ENCODE measurements around the gene GAD1. TPM values are rescaled to one million over a fixed set of nuclear protein-coding genes. Genes with fewer than 3 reads are reported as not detected.

Gene GAD1
- total RNA-seq, 1 experiment from 2014 or later, result 7.7 TPM

- peaks cover 5% of the 10 kb centered on the region; the same call in 1 of the 2 replicates for H3K4me1 ChIP-seq (ENCODE audit: low read length)
- no peak overlapping the region for H3K9ac ChIP-seq (ENCODE audit: low read length)
- no peak overlapping the region for H3K4me3 ChIP-seq (ENCODE audit: low read length)
- DNase-seq, result no peak
- H3K9me3 ChIP-seq (ENCODE audit: low read length), result no peaks in the 10 kb centered on the region
- H3K27ac ChIP-seq (ENCODE audit: low read length), result no peak overlapping the region
- H4K20me1 ChIP-seq (ENCODE audit: insufficient read depth, low read depth, low read length), result no peaks in the 10 kb centered on the region
- H3K9me2 ChIP-seq (replicated peaks; ENCODE audit: insufficient read depth, low read length), result no peaks in the 10 kb centered on the region
- H3K27me3 ChIP-seq (ENCODE audit: low read length), result no peaks in the 10 kb centered on the region
- no peak overlapping the region for H2AFZ ChIP-seq (ENCODE audit: low read length)
- no peaks in the 10 kb centered on the region for H3K79me2 ChIP-seq (ENCODE audit: low read length)
- H3K4me2 ChIP-seq (ENCODE audit: low read depth, low read length, poor library complexity, severe bottlenecking), result no peak overlapping the region
- no peaks in the 10 kb centered on the region for H3K36me3 ChIP-seq (ENCODE audit: insufficient read depth, low read length)
These were observed 34.0 kb upstream of the GAD1 start for GRCh38 chr2:170782673-170783072.

GRCh38 chr2:170783549-170783948 is 33.1 kb upstream of the GAD1 start:
- Histone ChIP-seq H3K27me3 (ENCODE audit: low read length) (no peaks in the 10 kb centered on the region), H2AFZ (ENCODE audit: low read length) (no peak overlapping the region), H3K4me1 (ENCODE audit: low read length) (no peaks in the 10 kb centered on the region), H3K4me3 (ENCODE audit: low read length) (no peak overlapping the region), H4K20me1 (ENCODE audit: insufficient read depth, low read depth, low read length) (no peaks in the 10 kb centered on the region), H3K36me3 (ENCODE audit: insufficient read depth, low read length) (no peaks in the 10 kb centered on the region), H3K9ac (ENCODE audit: low read length) (no peak overlapping the region), H3K27ac (ENCODE audit: low read length) (no peak overlapping the region), H3K9me2 (replicated peaks; ENCODE audit: insufficient read depth, low read length) (no peaks in the 10 kb centered on the region), H3K4me2 (ENCODE audit: low read depth, low read length, poor library complexity, severe bottlenecking) (no peak overlapping the region), H3K79me2 (ENCODE audit: low read length) (no peaks in the 10 kb centered on the region), H3K9me3 (ENCODE audit: low read length) (no peaks in the 10 kb centered on the region)
- no peak for DNase-seq

GRCh38 chr2:170798996-170799395 is 17.7 kb upstream of the GAD1 start:
- Histone ChIP-seq H3K79me2 (ENCODE audit: low read length) (no peaks in the 10 kb centered on the region), H3K4me1 (ENCODE audit: low read length) (no peaks in the 10 kb centered on the region), H3K36me3 (ENCODE audit: insufficient read depth, low read length) (no peaks in the 10 kb centered on the region), H3K4me3 (ENCODE audit: low read length) (no peak overlapping the region), H3K27ac (ENCODE audit: low read length) (no peak overlapping the region), H3K27me3 (ENCODE audit: low read length) (no peaks in the 10 kb centered on the region), H3K4me2 (ENCODE audit: low read depth, low read length, poor library complexity, severe bottlenecking) (no peak overlapping the region), H3K9me2 (replicated peaks; ENCODE audit: insufficient read depth, low read length) (no peaks in the 10 kb centered on the region), H4K20me1 (ENCODE audit: insufficient read depth, low read depth, low read length) (no peaks in the 10 kb centered on the region), H2AFZ (ENCODE audit: low read length) (no peak overlapping the region), H3K9ac (ENCODE audit: low read length) (no peak overlapping the region), H3K9me3 (ENCODE audit: low read length) (no peaks in the 10 kb centered on the region)
- DNase-seq, result no peak

DNA sequence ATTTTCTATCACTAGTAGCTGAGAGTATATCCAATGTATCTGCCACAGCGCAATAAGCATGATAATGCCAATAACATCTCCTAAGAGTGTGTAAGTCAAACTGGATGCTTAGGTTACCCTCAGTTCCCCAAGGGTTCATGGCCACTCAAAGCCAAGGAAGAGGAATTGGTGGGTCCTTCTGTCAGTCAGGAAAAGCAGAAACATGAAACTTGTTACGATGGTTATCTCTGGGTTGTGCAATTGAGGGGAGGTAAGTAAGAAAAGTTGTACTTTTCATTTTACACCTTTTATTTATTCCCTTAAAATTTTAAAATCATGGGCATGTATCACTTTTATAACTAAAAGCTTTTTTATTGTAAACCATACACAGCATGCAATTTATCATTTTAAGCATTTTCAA is 10.1 kb upstream of the GAD1 start:
- no peak overlapping the region for H3K4me3 ChIP-seq (ENCODE audit: low read length)
- H3K4me1 ChIP-seq (ENCODE audit: low read length), result no peaks in the 10 kb centered on the region
- no peaks in the 10 kb centered on the region for H3K36me3 ChIP-seq (ENCODE audit: insufficient read depth, low read length)
- H3K79me2 ChIP-seq (ENCODE audit: low read length), result no peaks in the 10 kb centered on the region
- H3K9me3 ChIP-seq (ENCODE audit: low read length), result no peaks in the 10 kb centered on the region
- no peak overlapping the region for H2AFZ ChIP-seq (ENCODE audit: low read length)
- no peaks in the 10 kb centered on the region for H3K9me2 ChIP-seq (replicated peaks; ENCODE audit: insufficient read depth, low read length)
- no peak overlapping the region for H3K4me2 ChIP-seq (ENCODE audit: low read depth, low read length, poor library complexity, severe bottlenecking)
- no peak for DNase-seq
- H3K9ac ChIP-seq (ENCODE audit: low read length), result no peak overlapping the region
- H3K27me3 ChIP-seq (ENCODE audit: low read length), result no peaks in the 10 kb centered on the region
- no peaks in the 10 kb centered on the region for H4K20me1 ChIP-seq (ENCODE audit: insufficient read depth, low read depth, low read length)
- no peak overlapping the region for H3K27ac ChIP-seq (ENCODE audit: low read length)

DNA sequence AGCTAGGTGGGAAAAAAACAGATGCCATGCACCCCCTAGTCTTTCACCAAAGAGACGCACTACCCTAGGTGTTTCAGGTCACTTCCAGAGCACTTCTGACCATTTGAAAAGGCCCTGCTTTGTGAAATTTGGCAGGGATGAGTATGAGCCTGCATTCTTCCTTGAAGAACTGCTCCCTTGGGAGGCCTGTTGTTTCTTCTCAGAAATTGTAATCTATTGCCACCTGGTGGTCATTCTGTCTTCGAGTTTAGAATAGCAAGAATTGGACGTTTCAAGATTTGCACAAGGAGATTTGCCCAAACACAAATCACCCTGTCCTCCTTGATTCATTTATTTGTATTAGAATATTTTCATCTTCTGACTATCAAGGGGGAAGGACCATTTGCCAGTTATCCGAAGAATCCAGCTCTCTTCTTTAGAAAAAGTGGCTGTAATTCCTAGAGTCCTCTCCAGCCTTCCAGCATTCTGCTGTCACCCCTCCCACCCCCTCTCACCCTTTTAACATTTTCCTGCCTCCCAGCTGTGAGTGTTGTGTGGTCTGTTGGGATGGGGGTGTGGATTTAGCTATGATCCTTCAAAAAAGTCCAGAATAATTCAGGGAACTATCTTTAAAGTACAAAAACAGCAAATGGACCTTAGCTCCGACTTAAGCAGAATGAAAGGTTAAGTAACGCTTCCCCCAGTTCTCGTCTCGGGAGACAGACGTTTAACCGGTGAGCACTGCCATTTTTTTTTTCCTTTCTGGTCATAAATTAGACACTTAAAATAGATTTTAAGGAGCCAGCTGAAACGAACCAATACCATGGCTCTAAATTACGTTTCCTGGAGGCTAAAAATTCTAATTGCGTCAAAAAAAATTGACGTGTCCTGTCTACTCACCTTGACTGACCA is 3.7 kb upstream of the GAD1 start:
- Histone ChIP-seq H3K27ac (ENCODE audit: low read length) (no peak overlapping the region), H3K9ac (ENCODE audit: low read length) (no peak overlapping the region), H4K20me1 (ENCODE audit: insufficient read depth, low read depth, low read length) (no peaks in the 10 kb centered on the region), H2AFZ (ENCODE audit: low read length) (no peak overlapping the region), H3K9me3 (ENCODE audit: low read length) (no peaks in the 10 kb centered on the region), H3K4me2 (ENCODE audit: low read depth, low read length, poor library complexity, severe bottlenecking) (no peak overlapping the region), H3K79me2 (ENCODE audit: low read length) (no peaks in the 10 kb centered on the region), H3K4me3 (ENCODE audit: low read length) (no peak overlapping the region), H3K36me3 (ENCODE audit: insufficient read depth, low read length) (no peaks in the 10 kb centered on the region), H3K4me1 (ENCODE audit: low read length) (peaks cover 15% of the 10 kb centered on the region), H3K27me3 (ENCODE audit: low read length) (no peaks in the 10 kb centered on the region), H3K9me2 (replicated peaks; ENCODE audit: insufficient read depth, low read length) (no peaks in the 10 kb centered on the region)
- DNase-seq, result peak; percentile 89

- no peak overlapping the region for H3K27ac ChIP-seq (ENCODE audit: low read length)
- no peak overlapping the region for H3K9ac ChIP-seq (ENCODE audit: low read length)
- H3K79me2 ChIP-seq (ENCODE audit: low read length), result no peaks in the 10 kb centered on the region
- H3K27me3 ChIP-seq (ENCODE audit: low read length), result no peaks in the 10 kb centered on the region
- no peak overlapping the region for H3K4me3 ChIP-seq (ENCODE audit: low read length)
- H3K36me3 ChIP-seq (ENCODE audit: insufficient read depth, low read length), result no peaks in the 10 kb centered on the region
- H4K20me1 ChIP-seq (ENCODE audit: insufficient read depth, low read depth, low read length), result no peaks in the 10 kb centered on the region
- H2AFZ ChIP-seq (ENCODE audit: low read length), result no peak overlapping the region
- H3K9me2 ChIP-seq (replicated peaks; ENCODE audit: insufficient read depth, low read length), result no peaks in the 10 kb centered on the region
- H3K4me2 ChIP-seq (ENCODE audit: low read depth, low read length, poor library complexity, severe bottlenecking), result no peak overlapping the region
- H3K4me1 ChIP-seq (ENCODE audit: low read length), result peaks cover 15% of the 10 kb centered on the region
- DNase-seq, result no peak
- no peaks in the 10 kb centered on the region for H3K9me3 ChIP-seq (ENCODE audit: low read length)
These were observed 2.8 kb upstream of the GAD1 start for GRCh38 chr2:170813611-170814532.

DNA sequence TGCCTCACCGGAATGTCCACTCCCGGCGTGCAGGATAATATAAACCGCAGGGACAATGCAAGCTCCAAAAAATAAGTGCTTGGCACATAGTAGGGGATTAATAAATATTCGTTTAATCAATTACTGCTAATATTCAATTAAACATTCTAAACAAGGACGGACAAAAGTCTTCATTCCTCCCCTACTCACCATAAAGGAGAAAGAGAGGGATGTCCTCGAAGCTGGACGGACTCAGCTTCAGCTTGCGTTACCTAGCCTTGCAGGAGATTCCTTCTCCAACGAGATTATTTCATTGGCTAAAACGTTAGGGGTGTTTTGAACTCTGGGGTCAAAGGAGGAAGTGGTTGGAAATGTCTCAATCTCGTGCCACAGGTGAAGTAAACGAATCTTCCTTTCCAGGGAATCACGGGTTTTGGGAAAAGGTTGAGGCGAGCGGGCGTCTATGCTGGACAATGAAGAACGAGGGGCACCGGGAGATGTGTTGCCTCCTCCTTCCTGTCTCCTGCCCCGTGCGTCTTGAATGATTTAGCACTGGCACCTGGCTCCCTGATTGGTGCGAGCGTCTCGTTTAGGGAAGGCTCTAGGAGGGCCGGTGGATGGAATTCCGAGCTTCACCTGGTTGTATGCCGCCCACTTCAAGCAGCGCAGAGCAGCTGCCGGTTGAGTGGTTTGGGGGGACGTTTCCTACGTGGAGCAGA is 2.0 kb upstream of the GAD1 start:
- Histone ChIP-seq H3K4me2 (ENCODE audit: low read depth, low read length, poor library complexity, severe bottlenecking) (no peak overlapping the region), H4K20me1 (ENCODE audit: insufficient read depth, low read depth, low read length) (no peaks in the 10 kb centered on the region), H3K4me1 (ENCODE audit: low read length) (peaks cover 15% of the 10 kb centered on the region), H3K9me3 (ENCODE audit: low read length) (no peaks in the 10 kb centered on the region), H3K9ac (ENCODE audit: low read length) (no peak overlapping the region), H3K36me3 (ENCODE audit: insufficient read depth, low read length) (no peaks in the 10 kb centered on the region), H3K27ac (ENCODE audit: low read length) (no peak overlapping the region), H3K27me3 (ENCODE audit: low read length) (no peaks in the 10 kb centered on the region), H3K9me2 (replicated peaks; ENCODE audit: insufficient read depth, low read length) (no peaks in the 10 kb centered on the region), H3K79me2 (ENCODE audit: low read length) (no peaks in the 10 kb centered on the region), H3K4me3 (ENCODE audit: low read length) (no peak overlapping the region), H2AFZ (ENCODE audit: low read length) (no peak overlapping the region)
- no peak for DNase-seq

GRCh38 chr2:170815311-170815710 is 1.4 kb upstream of the GAD1 start:
- Histone ChIP-seq H3K4me3 (ENCODE audit: low read length) (peak overlapping the region; percentile 63; the same call in 1 of the 2 replicates), H3K4me1 (ENCODE audit: low read length) (peaks cover 15% of the 10 kb centered on the region), H3K79me2 (ENCODE audit: low read length) (no peaks in the 10 kb centered on the region), H3K27ac (ENCODE audit: low read length) (no peak overlapping the region), H3K9me3 (ENCODE audit: low read length) (no peaks in the 10 kb centered on the region), H3K27me3 (ENCODE audit: low read length) (no peaks in the 10 kb centered on the region), H3K9me2 (replicated peaks; ENCODE audit: insufficient read depth, low read length) (no peaks in the 10 kb centered on the region), H2AFZ (ENCODE audit: low read length) (no peak overlapping the region), H4K20me1 (ENCODE audit: insufficient read depth, low read depth, low read length) (no peaks in the 10 kb centered on the region), H3K9ac (ENCODE audit: low read length) (no peak overlapping the region), H3K4me2 (ENCODE audit: low read depth, low read length, poor library complexity, severe bottlenecking) (peak overlapping the region; percentile 74), H3K36me3 (ENCODE audit: insufficient read depth, low read length) (no peaks in the 10 kb centered on the region)
- no peak for DNase-seq
